MCF 10A (cell line): Measurements from ENCODE around the gene FGF3. TPM values are rescaled to one million over a fixed set of nuclear protein-coding genes. Genes with fewer than 3 reads are reported as not detected.

Experiments
- BruUV-seq: library from RNA; stranded (reverse); fragments of 400-500 nt; replicated peaks from 2 replicates; lab custom pipeline; 2021; lab: Mats Ljungman, UMichigan
- CTCF ChIA-PET: fragments of 300-600 bp; sonication (Branson Sonifier 250); formaldehyde crosslinking; extraction: SDS; loops from one replicate; lab custom pipeline; 2021; ENCODE audit warnings: antibody characterized with exemption, inconsistent platforms; lab: Yijun Ruan, JAX
- POLR2A ChIA-PET: fragments of 300-600, 350-650 bp; sonication (Branson Sonifier 250); formaldehyde crosslinking; extraction: SDS; loops from one replicate; lab custom pipeline; 2020; ENCODE audit warnings: antibody characterized with exemption, inconsistent platforms; lab: Yijun Ruan, JAX
- DNase-seq: peaks from one replicate; pipeline ENCODE4 v3.0.0-alpha.2; 2018; ENCODE audit not compliant: unreplicated experiment
- H3K27ac Mint-ChIP-seq: one replicate; pipeline ENCODE4 v1.8.0; 2022; ENCODE audit warnings: mild to moderate bottlenecking, low read depth, mixed read lengths; ENCODE audit not compliant: unreplicated experiment
- H3K27me3 Mint-ChIP-seq: one replicate; pipeline ENCODE4 v1.8.0; 2022; ENCODE audit warnings: mixed read lengths; ENCODE audit not compliant: insufficient read depth, unreplicated experiment
- H3K36me3 Mint-ChIP-seq: one replicate; pipeline ENCODE4 v1.8.0; 2022; ENCODE audit warnings: mild to moderate bottlenecking, moderate library complexity, mixed read lengths; ENCODE audit not compliant: insufficient read depth, unreplicated experiment
- H3K4me1 Mint-ChIP-seq: one replicate; pipeline ENCODE4 v1.8.0; 2022; ENCODE audit warnings: mixed read lengths; ENCODE audit not compliant: insufficient read depth, unreplicated experiment
- H3K4me3 Mint-ChIP-seq: one replicate; pipeline ENCODE4 v1.8.0; 2022; ENCODE audit warnings: mild to moderate bottlenecking, moderate library complexity, mixed read lengths; ENCODE audit not compliant: unreplicated experiment
- H3K9me3 Mint-ChIP-seq: one replicate; pipeline ENCODE4 v1.8.0; 2022; ENCODE audit warnings: mixed read lengths; ENCODE audit not compliant: unreplicated experiment
- intact Hi-C: fragments of 100-400 bp; cut with micrococcal nuclease; formaldehyde crosslinking; loops from 2 replicates; pipeline ENCODE4 v1.14.1; 2022
- total RNA-seq: library from RNA; stranded (reverse); gene quantifications from 2 replicates; pipeline ENCODE4 v1.2.3, GENCODE V29; 2022
- TF ChIP-seq, protein P1 (sequence below): fragments of 200-600 bp; IDR thresholded peaks from one replicate; pipeline ENCODE4 v1.8.0; 2022; ENCODE audit warnings: antibody characterized with exemption, mild to moderate bottlenecking; ENCODE audit not compliant: unreplicated experiment

FGF3 gene
- total RNA-seq, 1 experiment from 2014 or later: not detected

DNA sequence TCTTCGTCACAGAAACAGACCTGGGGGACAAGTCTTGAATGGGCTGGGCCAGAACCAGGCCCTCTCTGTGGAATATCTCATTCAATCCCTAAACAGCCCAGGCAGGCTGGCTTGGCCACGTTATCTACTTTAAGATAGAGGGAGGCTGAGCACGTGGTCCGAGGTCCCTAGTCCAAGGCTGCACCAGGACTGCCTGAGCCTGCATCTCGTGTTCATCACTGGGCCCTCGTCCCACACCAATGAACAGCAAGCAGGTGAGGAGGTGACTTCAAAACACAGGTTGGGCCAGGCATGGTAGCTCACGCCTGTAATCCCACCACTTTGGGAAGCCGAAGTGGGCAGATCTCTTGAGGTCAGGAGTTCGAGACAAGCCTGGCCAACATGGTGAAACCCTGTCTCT, 20.3 kb upstream of the FGF3 start:
- TF ChIP-seq, protein P1, sequence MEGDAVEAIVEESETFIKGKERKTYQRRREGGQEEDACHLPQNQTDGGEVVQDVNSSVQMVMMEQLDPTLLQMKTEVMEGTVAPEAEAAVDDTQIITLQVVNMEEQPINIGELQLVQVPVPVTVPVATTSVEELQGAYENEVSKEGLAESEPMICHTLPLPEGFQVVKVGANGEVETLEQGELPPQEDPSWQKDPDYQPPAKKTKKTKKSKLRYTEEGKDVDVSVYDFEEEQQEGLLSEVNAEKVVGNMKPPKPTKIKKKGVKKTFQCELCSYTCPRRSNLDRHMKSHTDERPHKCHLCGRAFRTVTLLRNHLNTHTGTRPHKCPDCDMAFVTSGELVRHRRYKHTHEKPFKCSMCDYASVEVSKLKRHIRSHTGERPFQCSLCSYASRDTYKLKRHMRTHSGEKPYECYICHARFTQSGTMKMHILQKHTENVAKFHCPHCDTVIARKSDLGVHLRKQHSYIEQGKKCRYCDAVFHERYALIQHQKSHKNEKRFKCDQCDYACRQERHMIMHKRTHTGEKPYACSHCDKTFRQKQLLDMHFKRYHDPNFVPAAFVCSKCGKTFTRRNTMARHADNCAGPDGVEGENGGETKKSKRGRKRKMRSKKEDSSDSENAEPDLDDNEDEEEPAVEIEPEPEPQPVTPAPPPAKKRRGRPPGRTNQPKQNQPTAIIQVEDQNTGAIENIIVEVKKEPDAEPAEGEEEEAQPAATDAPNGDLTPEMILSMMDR: no peak
- Mint-ChIP-seq H3K27ac (no peak overlapping the region), H3K36me3 (no peaks in the 10 kb centered on the region), H3K4me3 (no peak overlapping the region), H3K27me3 (peaks cover 12% of the 10 kb centered on the region), H3K9me3 (no peaks in the 10 kb centered on the region), H3K4me1 (no peaks in the 10 kb centered on the region)
- no TSS peak for BruUV-seq
- POLR2A ChIA-PET: interaction anchor here (0.7 kb wide), 1 partner anchor 52 kb away, joined by 4 read pairs; no protein-coding TSS in a partner anchor
- CTCF ChIA-PET: no interaction called here
- intact Hi-C loops: no loop called here
- DNase-seq: no peak

DNA sequence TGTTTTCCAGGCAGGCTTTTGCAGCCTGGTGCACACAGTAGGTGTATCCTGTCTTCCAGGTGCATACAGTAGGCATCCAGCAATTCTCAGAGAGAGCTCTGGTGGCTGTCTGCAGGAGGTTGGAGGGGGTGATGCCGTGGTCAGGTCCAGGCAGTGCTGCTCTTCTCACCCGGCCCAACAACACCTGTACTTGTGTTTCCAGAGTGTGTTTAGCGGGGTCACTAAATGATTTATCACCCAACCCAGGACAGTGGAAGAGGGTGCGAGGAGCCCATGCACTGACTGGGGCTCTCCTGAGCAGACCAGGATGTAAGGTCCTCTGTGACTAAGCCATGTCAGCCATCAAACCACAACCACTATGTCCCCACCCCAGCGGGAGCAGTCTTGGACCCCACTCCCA, 18.6 kb upstream of the FGF3 start:
- intact Hi-C loops: no loop called here
- H3K27me3 Mint-ChIP-seq: peaks cover 14% of the 10 kb centered on the region

DNA sequence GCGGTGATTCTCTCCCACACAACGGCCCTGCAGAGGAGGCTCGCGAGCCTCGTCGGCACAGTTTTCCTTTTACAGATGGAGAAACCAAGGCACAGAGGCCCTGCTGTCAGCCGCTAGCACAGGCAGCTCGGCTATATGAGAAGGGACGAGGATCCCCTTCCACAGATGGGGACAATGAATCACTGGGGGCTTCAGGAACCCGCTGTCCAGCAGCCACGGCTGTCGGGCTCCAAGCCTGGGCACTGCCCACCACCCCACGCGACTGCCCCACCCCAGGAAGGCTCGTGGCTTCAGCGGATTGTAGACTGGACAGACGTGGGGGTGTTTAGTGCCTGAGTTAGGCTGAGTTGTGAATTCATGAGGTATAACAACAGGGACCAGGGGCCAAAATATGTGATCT, 17.2 kb upstream of the FGF3 start:
- Mint-ChIP-seq H3K4me1 (no peaks in the 10 kb centered on the region), H3K9me3 (no peaks in the 10 kb centered on the region), H3K36me3 (no peaks in the 10 kb centered on the region), H3K27me3 (peaks cover 22% of the 10 kb centered on the region), H3K27ac (no peak overlapping the region), H3K4me3 (no peak overlapping the region)
- TF ChIP-seq, protein P1: no peak
- intact Hi-C loops: no loop called here
- no TSS peak for BruUV-seq
- CTCF ChIA-PET: no interaction called here
- DNase-seq: no peak
- POLR2A ChIA-PET: no interaction called here

More for the DNA sequence above, 18.6 kb upstream of the FGF3 start:
- DNase-seq: no peak
- Mint-ChIP-seq H3K4me1 (no peaks in the 10 kb centered on the region), H3K9me3 (no peaks in the 10 kb centered on the region), H3K4me3 (no peak overlapping the region), H3K36me3 (no peaks in the 10 kb centered on the region), H3K27ac (no peak overlapping the region)
- no TSS peak for BruUV-seq
- ChIA-PET POLR2A (no interaction called here), CTCF (no interaction called here)
- TF ChIP-seq, protein P1: no peak

DNA sequence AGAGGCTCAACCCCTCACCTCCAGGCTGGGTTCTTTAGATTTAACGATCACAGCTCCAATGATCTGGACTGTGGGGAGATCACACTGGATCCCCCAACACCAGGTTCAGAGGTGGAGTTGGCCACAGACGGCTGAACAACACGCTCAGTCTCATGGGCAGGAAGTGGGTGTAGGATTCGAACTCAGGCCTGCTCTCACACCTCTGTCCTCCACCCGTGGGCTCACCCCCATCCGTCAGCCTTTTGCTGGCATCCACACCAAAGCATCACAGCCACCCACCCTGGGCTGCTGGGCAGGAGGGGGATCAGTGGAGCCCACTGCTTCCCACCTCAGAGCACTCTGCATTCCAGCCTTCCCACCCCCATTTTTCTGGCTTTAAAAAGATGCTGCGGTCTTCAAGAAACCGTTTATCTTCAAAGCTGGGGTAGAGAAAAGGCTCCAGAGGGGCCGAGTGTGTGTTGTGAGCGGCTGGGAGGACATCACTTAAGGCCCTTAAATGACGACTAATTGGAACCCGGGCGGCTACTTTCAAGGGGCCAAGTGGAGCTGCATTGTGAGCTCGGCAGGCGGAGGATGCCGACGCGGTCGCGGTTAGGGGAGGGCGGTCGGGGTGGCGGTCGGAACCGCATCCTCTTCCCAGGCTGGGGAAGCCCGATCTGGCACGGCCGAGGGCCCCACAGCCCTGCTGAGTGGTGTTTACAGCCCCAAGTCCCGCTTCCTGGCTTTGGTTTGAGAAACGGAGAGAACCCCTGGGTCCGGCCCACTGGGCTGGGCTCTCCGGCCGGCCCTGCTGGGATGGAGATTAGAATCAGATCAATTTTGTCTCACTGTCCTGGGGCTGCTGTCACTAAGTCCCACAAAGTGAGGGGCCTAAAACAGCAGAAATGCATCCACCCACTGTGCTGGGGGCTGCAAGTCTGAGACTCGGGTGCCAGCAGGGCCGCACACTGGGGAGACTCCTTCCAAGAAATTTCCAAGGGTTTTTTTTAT, 15.9 kb upstream of the FGF3 start:
- intact Hi-C loops: no loop called here
- no peak for DNase-seq
- Mint-ChIP-seq H3K4me1 (no peaks in the 10 kb centered on the region), H3K36me3 (no peaks in the 10 kb centered on the region), H3K9me3 (no peaks in the 10 kb centered on the region), H3K4me3 (no peak overlapping the region), H3K27me3 (peaks cover 17% of the 10 kb centered on the region), H3K27ac (no peak overlapping the region)
- no TSS peak for BruUV-seq
- POLR2A ChIA-PET: no interaction called here
- TF ChIP-seq, protein P1: no peak
- CTCF ChIA-PET: no interaction called here
